GM12878 (cell line): ENCODE data around the gene ARMC9. TPM values are rescaled to one million over a fixed set of nuclear protein-coding genes. Genes with fewer than 3 reads are reported as not detected.

Experiments
- ATF7 ChIP-seq: fragments of 450-650 bp; IDR thresholded peaks from 2 replicates; pipeline ENCODE4 v1.6.1; 2016; ENCODE audit warnings: low read depth, mild to moderate bottlenecking
- CHD4 ChIP-seq: fragments of 200-600 bp; sonication (generic); IDR thresholded peaks from 2 replicates; pipeline ENCODE4 v1.6.1; 2016; ENCODE audit warnings: mild to moderate bottlenecking
- EP300 ChIP-seq, 2 experiments: fragments of 150-350 bp in 1 of 2; IDR thresholded peaks; 2 replicates each; pipeline ENCODE4 v1.6.1; 2011 to 2012; ENCODE audit warnings: low read depth in 2 of 2, low read length in 2 of 2, borderline replicate concordance in 1 of 2, improper control_type of control experiment in 1 of 2, inconsistent platforms in 1 of 2; ENCODE audit not compliant: control insufficient read depth in 1 of 2
- EZH2 ChIP-seq: IDR thresholded peaks from 2 replicates; pipeline ENCODE4 v1.6.1; 2012; ENCODE audit warnings: low read depth, mild to moderate bottlenecking, control low read depth, inconsistent platforms, low read length, borderline replicate concordance; ENCODE audit not compliant: control insufficient read depth
- KDM1A ChIP-seq: fragments of 200-600 bp; sonication (generic); IDR thresholded peaks from 2 replicates; pipeline ENCODE4 v1.6.1; 2016; ENCODE audit warnings: borderline replicate concordance
- MTA3 ChIP-seq: IDR thresholded peaks from 2 replicates; pipeline ENCODE4 v1.6.1; 2012; ENCODE audit warnings: low read length, inconsistent platforms, borderline replicate concordance
- NR2F1 ChIP-seq: fragments of 450-650 bp; conservative IDR thresholded peaks from 2 replicates; pipeline ENCODE4 v1.6.1; 2017; ENCODE audit warnings: mild to moderate bottlenecking
- RELA ChIP-seq: fragments of 450-650 bp; IDR thresholded peaks from 2 replicates; pipeline ENCODE4 v1.8.0; 2014; ENCODE audit warnings: borderline replicate concordance; ENCODE audit not compliant: partially characterized antibody
- SIN3A ChIP-seq: IDR thresholded peaks from 2 replicates; pipeline ENCODE4 v1.6.1; 2012; ENCODE audit warnings: low read depth, low read length, improper control_type of control experiment
- TAF1 ChIP-seq: IDR thresholded peaks from 2 replicates; pipeline ENCODE4 v1.6.1; 2011; ENCODE audit warnings: mild to moderate bottlenecking, low read depth, low read length, borderline replicate concordance
- TBL1XR1 ChIP-seq: IDR thresholded peaks from 2 replicates; pipeline ENCODE4 v1.6.1; 2012; ENCODE audit warnings: low read depth, low read length, improper control_type of control experiment
- TCF7 ChIP-seq: IDR thresholded peaks from 2 replicates; pipeline ENCODE4 v1.6.1; 2014; ENCODE audit warnings: antibody characterized with exemption, borderline replicate concordance
- polyA plus RNA-seq, 11 experiments: library from polyadenylated mRNA; depleted of rRNA in 4 of 11; unstranded in 6 of 11; stranded (reverse) in 5 of 11; fragments of >200 nt; fragmentation: Nextera tagmentation in 4 of 11; fragmentation: Illumina TruSeq in 1 of 11; extraction: Ambion mirVana in 4 of 11; extraction: Trizol in 1 of 11; gene quantifications; 1 replicate in 1 of 11; 2 replicates in 10 of 11; pipeline versions ENCODE4 v1.2.1 to v1.2.3, GENCODE V29; 2011 to 2016; ENCODE audit warnings: inconsistent platforms in 2 of 11, missing spikeins in 2 of 11, low read depth in 1 of 11
- total RNA-seq, 4 experiments: library from RNA; depleted of rRNA in 3 of 4; stranded (reverse); fragments of >200 nt in 3 of 4; fragmentation: Illumina TruSeq in 1 of 4; extraction: Trizol in 1 of 4; gene quantifications; 2 replicates each; pipeline versions ENCODE4 v1.2.1 to v1.2.3, GENCODE V29; 2013 to 2021
- TF ChIP-seq, protein P1 (sequence below): fragments of 450-650 bp; IDR thresholded peaks from 2 replicates; pipeline ENCODE4 v1.6.1; 2016; ENCODE audit warnings: mild to moderate bottlenecking, moderate library complexity, borderline replicate concordance
- TF ChIP-seq, protein P2 (sequence below): IDR thresholded peaks from 2 replicates; pipeline ENCODE4 v1.6.1; 2012; ENCODE audit warnings: mild to moderate bottlenecking, low read depth, low read length
- TF ChIP-seq, protein P3 (sequence below): IDR thresholded peaks from 2 replicates; pipeline ENCODE4 v1.6.1; 2012; ENCODE audit warnings: low read depth, low read length, improper control_type of control experiment
- TF ChIP-seq, protein P4 (sequence below): IDR thresholded peaks from 2 replicates; pipeline ENCODE4 v1.6.1; 2012; ENCODE audit warnings: low read length, inconsistent platforms

Gene ARMC9
- total and polyA plus RNA-seq, 10 of the 15 experiments (the other 5 are each of a cell fraction or from before 2014, with no cell fraction given): 3.8 to 21.8 (median 10.4) TPM

DNA sequence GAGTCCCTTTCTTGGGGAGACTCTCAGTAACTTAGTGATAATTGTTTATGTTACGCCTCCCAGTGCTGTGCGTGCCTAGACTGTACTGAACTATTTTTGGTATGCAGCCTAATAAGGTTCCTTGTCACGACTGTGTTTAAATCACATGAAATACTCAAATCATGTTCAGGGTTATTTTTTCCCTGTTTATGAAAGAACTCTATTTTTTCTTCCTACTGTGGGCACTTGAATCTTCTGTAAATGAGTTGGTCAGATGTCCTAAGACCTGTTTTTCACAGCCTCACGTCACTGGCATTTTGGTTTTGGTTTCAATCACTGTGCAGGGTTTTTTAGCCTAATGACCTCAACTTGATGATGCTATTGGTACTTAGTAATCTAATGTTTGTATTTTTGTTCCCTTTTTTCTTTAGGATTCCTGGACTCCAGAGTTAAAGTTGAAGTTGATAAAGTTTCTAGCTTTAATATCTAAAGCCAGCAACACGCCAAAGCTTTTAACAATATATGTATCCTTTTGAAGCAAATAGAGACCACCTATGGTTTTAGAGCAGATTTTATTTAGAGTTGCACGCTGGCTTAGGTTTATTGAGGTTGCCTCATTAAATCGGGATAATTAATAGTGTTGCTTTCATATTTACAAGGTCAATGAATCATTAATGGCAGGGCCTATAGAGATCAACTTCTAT lies 24.0 kb downstream of the ARMC9 start (continued):
- TF ChIP-seq, protein P1, sequence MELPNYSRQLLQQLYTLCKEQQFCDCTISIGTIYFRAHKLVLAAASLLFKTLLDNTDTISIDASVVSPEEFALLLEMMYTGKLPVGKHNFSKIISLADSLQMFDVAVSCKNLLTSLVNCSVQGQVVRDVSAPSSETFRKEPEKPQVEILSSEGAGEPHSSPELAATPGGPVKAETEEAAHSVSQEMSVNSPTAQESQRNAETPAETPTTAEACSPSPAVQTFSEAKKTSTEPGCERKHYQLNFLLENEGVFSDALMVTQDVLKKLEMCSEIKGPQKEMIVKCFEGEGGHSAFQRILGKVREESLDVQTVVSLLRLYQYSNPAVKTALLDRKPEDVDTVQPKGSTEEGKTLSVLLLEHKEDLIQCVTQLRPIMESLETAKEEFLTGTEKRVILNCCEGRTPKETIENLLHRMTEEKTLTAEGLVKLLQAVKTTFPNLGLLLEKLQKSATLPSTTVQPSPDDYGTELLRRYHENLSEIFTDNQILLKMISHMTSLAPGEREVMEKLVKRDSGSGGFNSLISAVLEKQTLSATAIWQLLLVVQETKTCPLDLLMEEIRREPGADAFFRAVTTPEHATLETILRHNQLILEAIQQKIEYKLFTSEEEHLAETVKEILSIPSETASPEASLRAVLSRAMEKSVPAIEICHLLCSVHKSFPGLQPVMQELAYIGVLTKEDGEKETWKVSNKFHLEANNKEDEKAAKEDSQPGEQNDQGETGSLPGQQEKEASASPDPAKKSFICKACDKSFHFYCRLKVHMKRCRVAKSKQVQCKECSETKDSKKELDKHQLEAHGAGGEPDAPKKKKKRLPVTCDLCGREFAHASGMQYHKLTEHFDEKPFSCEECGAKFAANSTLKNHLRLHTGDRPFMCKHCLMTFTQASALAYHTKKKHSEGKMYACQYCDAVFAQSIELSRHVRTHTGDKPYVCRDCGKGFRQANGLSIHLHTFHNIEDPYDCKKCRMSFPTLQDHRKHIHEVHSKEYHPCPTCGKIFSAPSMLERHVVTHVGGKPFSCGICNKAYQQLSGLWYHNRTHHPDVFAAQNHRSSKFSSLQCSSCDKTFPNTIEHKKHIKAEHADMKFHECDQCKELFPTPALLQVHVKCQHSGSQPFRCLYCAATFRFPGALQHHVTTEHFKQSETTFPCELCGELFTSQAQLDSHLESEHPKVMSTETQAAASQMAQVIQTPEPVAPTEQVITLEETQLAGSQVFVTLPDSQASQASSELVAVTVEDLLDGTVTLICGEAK: no peak
- TF ChIP-seq EP300 (IDR thresholded peaks at IDR 0.05; ENCODE audit: borderline replicate concordance in 1 of 2, control insufficient read depth in 1 of 2, low read depth in 2 of 2, low read length in 2 of 2) (peak; percentile 94 to 99), TCF7 (no peak), TBL1XR1 (peak; percentile 38; the same call in 1 of the 2 replicates), ATF7 (peak; percentile 97), CHD4 (no peak), NR2F1 (peak; percentile 69; the same call in 1 of the 2 replicates), TAF1 (no peak), EZH2 (no peak), RELA (no peak), MTA3 (no peak), SIN3A (no peak), KDM1A (no peak)
- TF ChIP-seq, protein P2, sequence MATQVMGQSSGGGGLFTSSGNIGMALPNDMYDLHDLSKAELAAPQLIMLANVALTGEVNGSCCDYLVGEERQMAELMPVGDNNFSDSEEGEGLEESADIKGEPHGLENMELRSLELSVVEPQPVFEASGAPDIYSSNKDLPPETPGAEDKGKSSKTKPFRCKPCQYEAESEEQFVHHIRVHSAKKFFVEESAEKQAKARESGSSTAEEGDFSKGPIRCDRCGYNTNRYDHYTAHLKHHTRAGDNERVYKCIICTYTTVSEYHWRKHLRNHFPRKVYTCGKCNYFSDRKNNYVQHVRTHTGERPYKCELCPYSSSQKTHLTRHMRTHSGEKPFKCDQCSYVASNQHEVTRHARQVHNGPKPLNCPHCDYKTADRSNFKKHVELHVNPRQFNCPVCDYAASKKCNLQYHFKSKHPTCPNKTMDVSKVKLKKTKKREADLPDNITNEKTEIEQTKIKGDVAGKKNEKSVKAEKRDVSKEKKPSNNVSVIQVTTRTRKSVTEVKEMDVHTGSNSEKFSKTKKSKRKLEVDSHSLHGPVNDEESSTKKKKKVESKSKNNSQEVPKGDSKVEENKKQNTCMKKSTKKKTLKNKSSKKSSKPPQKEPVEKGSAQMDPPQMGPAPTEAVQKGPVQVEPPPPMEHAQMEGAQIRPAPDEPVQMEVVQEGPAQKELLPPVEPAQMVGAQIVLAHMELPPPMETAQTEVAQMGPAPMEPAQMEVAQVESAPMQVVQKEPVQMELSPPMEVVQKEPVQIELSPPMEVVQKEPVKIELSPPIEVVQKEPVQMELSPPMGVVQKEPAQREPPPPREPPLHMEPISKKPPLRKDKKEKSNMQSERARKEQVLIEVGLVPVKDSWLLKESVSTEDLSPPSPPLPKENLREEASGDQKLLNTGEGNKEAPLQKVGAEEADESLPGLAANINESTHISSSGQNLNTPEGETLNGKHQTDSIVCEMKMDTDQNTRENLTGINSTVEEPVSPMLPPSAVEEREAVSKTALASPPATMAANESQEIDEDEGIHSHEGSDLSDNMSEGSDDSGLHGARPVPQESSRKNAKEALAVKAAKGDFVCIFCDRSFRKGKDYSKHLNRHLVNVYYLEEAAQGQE: no peak
- TF ChIP-seq, protein P3, sequence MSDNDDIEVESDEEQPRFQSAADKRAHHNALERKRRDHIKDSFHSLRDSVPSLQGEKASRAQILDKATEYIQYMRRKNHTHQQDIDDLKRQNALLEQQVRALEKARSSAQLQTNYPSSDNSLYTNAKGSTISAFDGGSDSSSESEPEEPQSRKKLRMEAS: no peak
- TF ChIP-seq, protein P4, sequence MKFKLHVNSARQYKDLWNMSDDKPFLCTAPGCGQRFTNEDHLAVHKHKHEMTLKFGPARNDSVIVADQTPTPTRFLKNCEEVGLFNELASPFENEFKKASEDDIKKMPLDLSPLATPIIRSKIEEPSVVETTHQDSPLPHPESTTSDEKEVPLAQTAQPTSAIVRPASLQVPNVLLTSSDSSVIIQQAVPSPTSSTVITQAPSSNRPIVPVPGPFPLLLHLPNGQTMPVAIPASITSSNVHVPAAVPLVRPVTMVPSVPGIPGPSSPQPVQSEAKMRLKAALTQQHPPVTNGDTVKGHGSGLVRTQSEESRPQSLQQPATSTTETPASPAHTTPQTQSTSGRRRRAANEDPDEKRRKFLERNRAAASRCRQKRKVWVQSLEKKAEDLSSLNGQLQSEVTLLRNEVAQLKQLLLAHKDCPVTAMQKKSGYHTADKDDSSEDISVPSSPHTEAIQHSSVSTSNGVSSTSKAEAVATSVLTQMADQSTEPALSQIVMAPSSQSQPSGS: peak; percentile 86
